GM18951 (cell line): Measurements from ENCODE around the gene MAP2K7.

Experiments used
- POLR2A ChIP-seq: IDR thresholded peaks from 4 replicates; pipeline ENCODE4 v1.6.1; 2011; ENCODE audit warnings: mild to moderate bottlenecking; ENCODE audit not compliant: insufficient read length, insufficient read depth; ENCODE audit errors: extremely low read depth
- in situ Hi-C: fragments of 300-500 bp; cut with MboI; formaldehyde crosslinking; loops from one replicate; pipeline ENCODE4 v1.12.0; 2022; ENCODE audit warnings: low sequenced_read_pairs, mixed read lengths, inconsistent platforms; ENCODE audit not compliant: unreplicated experiment

Gene MAP2K7

GRCh38 chr19:7870571-7871436, 32.9 kb upstream of the MAP2K7 start:
- TF ChIP-seq POLR2A: no peak
- in situ Hi-C loops: no loop called here

GRCh38 chr19:7871437-7872305, 32.0 kb upstream of the MAP2K7 start:
- no peak for TF ChIP-seq POLR2A

GRCh38 chr19:7872306-7873204, 31.1 kb upstream of the MAP2K7 start:
- no peak for TF ChIP-seq POLR2A
- in situ Hi-C loops: no loop called here

More at GRCh38 chr19:7871437-7872305, 32.0 kb upstream of the MAP2K7 start:
- in situ Hi-C loops: no loop called here

GRCh38 chr19:7873304-7874075, 30.2 kb upstream of the MAP2K7 start:
- in situ Hi-C loops: no loop called here
- no peak for TF ChIP-seq POLR2A

- in situ Hi-C loops: no loop called here
- no peak for TF ChIP-seq POLR2A
These were observed 29.4 kb upstream of the MAP2K7 start, which contains the start of gene PRR36 for GRCh38 chr19:7874076-7874896. TSS of gene PRR36 (minus strand) at chr19:7874390. CDS start at chr19:7873689, 701 bp downstream.

GRCh38 chr19:7874897-7875273, 28.8 kb upstream of the MAP2K7 start:
- TF ChIP-seq POLR2A: no peak
- in situ Hi-C loops: no loop called here

GRCh38 chr19:7877249-7877836, 26.3 kb upstream of the MAP2K7 start:
- in situ Hi-C loops: no loop called here
- no peak for TF ChIP-seq POLR2A

GRCh38 chr19:7879111-7879807, 24.4 kb upstream of the MAP2K7 start:
- TF ChIP-seq POLR2A: no peak
- in situ Hi-C loops: no loop called here

- in situ Hi-C loops: no loop called here
- no peak for TF ChIP-seq POLR2A
These were observed 23.8 kb upstream of the MAP2K7 start for GRCh38 chr19:7879836-7880235.

- no peak for TF ChIP-seq POLR2A
- in situ Hi-C loops: no loop called here
These were observed 21.8 kb upstream of the MAP2K7 start for GRCh38 chr19:7881910-7882309.

- no peak for TF ChIP-seq POLR2A
These were observed 20.6 kb upstream of the MAP2K7 start for GRCh38 chr19:7883105-7883504.

More at GRCh38 chr19:7883105-7883504, 20.6 kb upstream of the MAP2K7 start:
- in situ Hi-C loops: no loop called here
